Measurements from ENCODE around the gene KDM7A. TPM values are rescaled to one million over a fixed set of nuclear protein-coding genes. Genes with fewer than 3 reads are reported as not detected.

Gene KDM7A
- total and polyA plus RNA-seq, 2 donors, result 6.3 to 14.8 TPM

- Histone ChIP-seq H3K4me3 (ENCODE audit: low read length in 2 of 2) (no peak overlapping the region), H3K27ac (ENCODE audit: low read depth in 1 of 2, low read length in 1 of 2) (no peak overlapping the region), H3K4me1 (ENCODE audit: control insufficient read depth in 2 of 2, insufficient read depth in 2 of 2, low read length in 2 of 2) (no peaks in the 10 kb centered on the region), H3K36me3 (ENCODE audit: control insufficient read depth in 2 of 2, insufficient read depth in 2 of 2, low read length in 1 of 2) (peaks cover 32 to 62% of the 10 kb centered on the region in 2 donors), H3K27me3 (ENCODE audit: control insufficient read depth in 2 of 2, insufficient read depth in 1 of 2, low read length in 1 of 2) (no peaks in the 10 kb centered on the region), H3K9me3 (ENCODE audit: control insufficient read depth in 2 of 2, insufficient read depth in 1 of 2, low read length in 1 of 2) (no peaks in the 10 kb centered on the region)
- no peak for DNase-seq (ENCODE audit: low read depth in 6 of 9, low spot score in 9 of 9)
- WGBS, result 97% methylated on average over 12 of the region's 12 CpGs
Observed at GRCh38 chr7:140041659-140042385, 135.0 kb downstream of the KDM7A start.

DNA sequence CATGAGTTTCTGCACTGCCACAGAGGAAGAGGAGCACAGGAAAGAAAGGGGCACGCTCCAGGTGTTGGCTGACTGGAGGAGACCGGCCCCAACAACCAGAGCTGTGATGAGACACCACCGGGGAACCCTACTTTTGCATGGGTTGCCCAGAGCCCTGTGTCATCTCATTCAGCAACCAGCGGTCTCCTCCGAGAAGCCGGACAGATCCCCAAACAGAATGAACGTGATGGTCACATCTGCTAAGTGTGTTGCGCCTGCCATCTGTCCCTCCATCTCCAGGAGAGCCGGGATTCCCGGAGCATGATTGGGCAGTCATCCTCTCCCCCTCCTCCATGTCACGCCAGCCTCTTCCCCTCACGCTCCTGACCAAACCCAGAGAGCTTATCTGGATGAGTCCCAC is 136.9 kb downstream of the KDM7A start:
- H3K4me3 ChIP-seq (ENCODE audit: low read length in 2 of 2), result no peak overlapping the region
- no peaks in the 10 kb centered on the region for H3K27me3 ChIP-seq (ENCODE audit: control insufficient read depth in 2 of 2, insufficient read depth in 1 of 2, low read length in 1 of 2)
- no peak for DNase-seq (ENCODE audit: low read depth in 6 of 9, low spot score in 9 of 9)
- WGBS, result 96% methylated on average over 12 of the region's 12 CpGs
- H3K4me1 ChIP-seq (ENCODE audit: control insufficient read depth in 2 of 2, insufficient read depth in 2 of 2, low read length in 2 of 2), result peaks cover 6 to 7% of the 10 kb centered on the region in 2 donors
- H3K9me3 ChIP-seq (ENCODE audit: control insufficient read depth in 2 of 2, insufficient read depth in 1 of 2, low read length in 1 of 2), result no peaks in the 10 kb centered on the region
- no peak overlapping the region for H3K27ac ChIP-seq (ENCODE audit: low read depth in 1 of 2, low read length in 1 of 2)
- peaks cover 28 to 69% of the 10 kb centered on the region in 2 donors for H3K36me3 ChIP-seq (ENCODE audit: control insufficient read depth in 2 of 2, insufficient read depth in 2 of 2, low read length in 1 of 2)

DNA sequence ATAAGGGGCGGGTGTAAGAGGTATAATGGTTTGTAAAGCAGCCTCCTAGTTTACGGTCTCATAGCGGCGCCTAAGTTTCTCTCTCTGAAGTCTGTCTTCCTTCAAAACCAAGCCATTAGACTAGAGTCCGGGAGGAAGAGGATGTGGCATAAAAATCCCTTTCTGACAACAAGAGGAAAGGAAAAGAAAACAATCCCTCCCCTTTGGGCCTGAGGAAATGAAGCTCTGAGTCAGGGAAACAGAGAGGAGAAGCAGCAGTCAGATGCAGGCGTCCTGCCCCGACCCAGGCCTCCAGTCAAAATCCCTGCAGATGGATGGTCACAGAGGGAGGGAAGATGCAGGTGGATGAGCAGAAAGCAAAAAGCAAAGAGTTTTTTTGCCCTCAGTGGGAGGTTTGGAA is 137.7 kb downstream of the KDM7A start:
- 98% methylated on average over 7 of the region's 7 CpGs for WGBS
- DNase-seq (ENCODE audit: low read depth in 6 of 9, low spot score in 9 of 9), result no peak
- H3K4me3 ChIP-seq (ENCODE audit: low read length in 2 of 2), result no peak overlapping the region
- no peaks in the 10 kb centered on the region for H3K9me3 ChIP-seq (ENCODE audit: control insufficient read depth in 2 of 2, insufficient read depth in 1 of 2, low read length in 1 of 2)
- peaks cover 6 to 7% of the 10 kb centered on the region in 2 donors for H3K4me1 ChIP-seq (ENCODE audit: control insufficient read depth in 2 of 2, insufficient read depth in 2 of 2, low read length in 2 of 2)
- H3K27me3 ChIP-seq (ENCODE audit: control insufficient read depth in 2 of 2, insufficient read depth in 1 of 2, low read length in 1 of 2), result no peaks in the 10 kb centered on the region
- no peak overlapping the region for H3K27ac ChIP-seq (ENCODE audit: low read depth in 1 of 2, low read length in 1 of 2)
- H3K36me3 ChIP-seq (ENCODE audit: control insufficient read depth in 2 of 2, insufficient read depth in 2 of 2, low read length in 1 of 2), result peaks cover 29 to 68% of the 10 kb centered on the region in 2 donors

- Histone ChIP-seq H3K36me3 (ENCODE audit: control insufficient read depth in 2 of 2, insufficient read depth in 2 of 2, low read length in 1 of 2) (peaks cover 34 to 65% of the 10 kb centered on the region in 2 donors), H3K4me1 (ENCODE audit: control insufficient read depth in 2 of 2, insufficient read depth in 2 of 2, low read length in 2 of 2) (peaks cover 6 to 7% of the 10 kb centered on the region in 2 donors), H3K27ac (ENCODE audit: low read depth in 1 of 2, low read length in 1 of 2) (no peak overlapping the region), H3K9me3 (ENCODE audit: control insufficient read depth in 2 of 2, insufficient read depth in 1 of 2, low read length in 1 of 2) (no peaks in the 10 kb centered on the region), H3K27me3 (ENCODE audit: control insufficient read depth in 2 of 2, insufficient read depth in 1 of 2, low read length in 1 of 2) (no peaks in the 10 kb centered on the region), H3K4me3 (ENCODE audit: low read length in 2 of 2) (no peak overlapping the region)
- DNase-seq (ENCODE audit: low read depth in 6 of 9, low spot score in 9 of 9), result peak in 2 of 9 donors; percentile 19 to 31
- 27% methylated on average over 11 of the region's 11 CpGs for WGBS
Observed at GRCh38 chr7:140036224-140036962, 140.4 kb downstream of the KDM7A start.

DNA sequence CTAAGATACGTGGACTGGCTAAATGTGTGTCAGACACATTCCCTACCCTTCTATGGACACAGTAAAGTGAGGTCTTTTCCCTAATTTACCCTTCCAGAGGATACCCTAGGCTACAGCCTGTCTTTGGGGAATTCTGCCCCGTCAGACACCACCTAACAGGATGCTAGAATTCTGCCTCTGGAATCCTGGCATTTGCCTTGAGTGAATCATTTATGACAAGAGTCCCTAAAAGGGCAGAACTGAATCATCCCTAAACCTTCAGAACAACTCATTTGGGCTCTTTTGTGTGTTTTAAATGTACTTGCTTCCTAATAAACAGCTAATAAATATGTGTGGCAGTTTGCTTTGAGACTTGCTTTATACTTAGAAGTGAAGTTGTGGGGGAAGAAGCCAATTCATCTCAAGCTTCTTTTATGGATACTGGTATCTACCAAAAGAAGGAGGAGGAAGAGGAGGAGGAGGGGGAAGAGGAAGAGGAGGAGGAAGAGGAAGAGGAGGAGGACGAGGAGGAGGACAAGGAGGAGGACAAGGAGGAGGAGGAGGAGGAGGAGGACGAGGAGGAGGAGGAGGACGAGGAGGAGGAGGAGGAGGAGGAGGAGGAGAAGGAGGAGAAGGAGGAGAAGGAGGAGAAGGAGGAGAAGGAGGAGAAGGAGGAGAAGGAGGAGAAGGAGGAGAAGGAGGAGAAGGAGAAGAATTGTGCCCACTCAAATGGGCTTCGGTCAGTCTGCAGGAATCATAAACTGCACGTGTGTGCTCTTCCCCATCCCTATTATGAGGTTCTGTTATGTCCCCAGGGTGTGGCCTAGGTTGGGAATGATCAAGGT is 141.2 kb downstream of the KDM7A start:
- H3K4me3 ChIP-seq (ENCODE audit: low read length in 2 of 2), result no peak overlapping the region
- no peak overlapping the region for H3K27ac ChIP-seq (ENCODE audit: low read depth in 1 of 2, low read length in 1 of 2)
- no peaks in the 10 kb centered on the region for H3K9me3 ChIP-seq (ENCODE audit: control insufficient read depth in 2 of 2, insufficient read depth in 1 of 2, low read length in 1 of 2)
- H3K27me3 ChIP-seq (ENCODE audit: control insufficient read depth in 2 of 2, insufficient read depth in 1 of 2, low read length in 1 of 2), result no peaks in the 10 kb centered on the region
- DNase-seq (ENCODE audit: low read depth in 6 of 9, low spot score in 9 of 9), result no peak
- peaks cover 31 to 62% of the 10 kb centered on the region in 2 donors for H3K36me3 ChIP-seq (ENCODE audit: control insufficient read depth in 2 of 2, insufficient read depth in 2 of 2, low read length in 1 of 2)
- 95% methylated on average over 4 of the region's 7 CpGs for WGBS
- peaks cover 6 to 7% of the 10 kb centered on the region in 2 donors for H3K4me1 ChIP-seq (ENCODE audit: control insufficient read depth in 2 of 2, insufficient read depth in 2 of 2, low read length in 2 of 2)

Other genes with a start within 250 kb of the KDM7A start
- gene PARP12, start 114.0 kb downstream of the KDM7A start, total RNA-seq, result 43.6 TPM
- 76.5 TPM for gene PARP12, start 114.0 kb downstream of the KDM7A start, polyA plus RNA-seq
- 21.6 TPM for gene SLC37A3, start 221.5 kb upstream of the KDM7A start, total RNA-seq
- gene SLC37A3, start 221.5 kb upstream of the KDM7A start, polyA plus RNA-seq, result 36.5 TPM
- 2.5 TPM for gene RAB19, start 227.1 kb upstream of the KDM7A start, total RNA-seq
- 0.50 TPM for gene RAB19, start 227.1 kb upstream of the KDM7A start, polyA plus RNA-seq